Activated CD8-positive, alpha-beta T cell treated with anti-CD3 and anti-CD28 coated beads for 36 hours (primary cell): ENCODE data around the gene COL4A5. TPM values are rescaled to one million over a fixed set of nuclear protein-coding genes. Genes with fewer than 3 reads are reported as not detected.

Experiments used
- ATAC-seq: fragments of 200-7000 bp; cut with Tn5 transposase; one replicate; pipeline ENCODE4 v1.10.0; 2021; ENCODE audit warnings: mild to moderate bottlenecking, moderate library complexity
- CTCF ChIA-PET: fragments of 350-600 bp; sonication (Branson Sonifier 250); formaldehyde crosslinking; loops from one replicate; lab custom pipeline; 2021; ENCODE audit warnings: antibody characterized with exemption; lab: Charles Lee
- POLR2A ChIA-PET: fragments of 350-600 bp; sonication (Branson Sonifier 250); formaldehyde crosslinking; loops from one replicate; lab custom pipeline; 2021; ENCODE audit warnings: antibody characterized with exemption; lab: Charles Lee
- DNase-seq: peaks from one replicate; pipeline ENCODE4 v3.0.0-alpha.2; 2020
- H3K27ac Mint-ChIP-seq: one replicate; pipeline ENCODE4 v1.8.0; 2021; ENCODE audit warnings: mild to moderate bottlenecking, mixed read lengths
- H3K27me3 Mint-ChIP-seq: one replicate; pipeline ENCODE4 v1.8.0; 2021; ENCODE audit warnings: mixed read lengths
- H3K36me3 Mint-ChIP-seq: one replicate; pipeline ENCODE4 v1.8.0; 2021; ENCODE audit warnings: low read depth, mixed read lengths
- H3K4me1 Mint-ChIP-seq: one replicate; pipeline ENCODE4 v1.8.0; 2021; ENCODE audit warnings: low read depth, mixed read lengths
- H3K4me3 Mint-ChIP-seq: one replicate; pipeline ENCODE4 v1.8.0; 2021; ENCODE audit warnings: mild to moderate bottlenecking, moderate library complexity, mixed read lengths
- H3K9me3 Mint-ChIP-seq: one replicate; pipeline ENCODE4 v1.8.0; 2021; ENCODE audit warnings: mixed read lengths
- CTCF ChIP-seq: fragments of 200-600 bp; IDR thresholded peaks from one replicate; pipeline ENCODE4 v1.8.0; 2022; ENCODE audit warnings: antibody characterized with exemption, mild to moderate bottlenecking
- intact Hi-C: fragments of 100-400 bp; cut with micrococcal nuclease; formaldehyde crosslinking; loops from one replicate; pipeline ENCODE4 v1.10.0; 2022
- total RNA-seq, 2 experiments: library from RNA; stranded (reverse); gene quantifications; one replicate each; pipeline ENCODE4 v1.2.3, GENCODE V29; 2021

COL4A5 gene
- total RNA-seq, 2 experiments from 2014 or later, result not detected

- Mint-ChIP-seq H3K9me3 (no peaks in the 10 kb centered on the region), H3K27me3 (no peaks in the 10 kb centered on the region), H3K27ac (no peak overlapping the region), H3K4me3 (no peak overlapping the region), H3K4me1 (no peaks in the 10 kb centered on the region), H3K36me3 (no peaks in the 10 kb centered on the region)
- ChIA-PET CTCF (no interaction called here), POLR2A (no interaction called here)
- DNase-seq, result no peak
- intact Hi-C loops, result no loop called here
- TF ChIP-seq CTCF, result no peak
- ATAC-seq, result no peak
These were observed 262.9 kb downstream of the COL4A5 start for GRCh38 chrX:108702530-108702929.

GRCh38 chrX:108704839-108705238 is 265.2 kb downstream of the COL4A5 start:
- intact Hi-C loops, result no loop called here
- no peak for DNase-seq
- no peak for ATAC-seq
- Mint-ChIP-seq H3K27me3 (no peaks in the 10 kb centered on the region), H3K27ac (no peak overlapping the region), H3K4me1 (no peaks in the 10 kb centered on the region), H3K36me3 (no peaks in the 10 kb centered on the region), H3K9me3 (no peaks in the 10 kb centered on the region), H3K4me3 (no peak overlapping the region)
- POLR2A ChIA-PET, result no interaction called here
- no peak for TF ChIP-seq CTCF
- CTCF ChIA-PET, result no interaction called here

GRCh38 chrX:108712886-108713285 is 273.2 kb downstream of the COL4A5 start:
- H3K4me3 Mint-ChIP-seq, result no peak overlapping the region
- no peak for TF ChIP-seq CTCF
- no peak overlapping the region for H3K27ac Mint-ChIP-seq
- peaks cover 3% of the 10 kb centered on the region for H3K9me3 Mint-ChIP-seq
- ChIA-PET POLR2A (no interaction called here), CTCF (no interaction called here)
- DNase-seq (no peak), ATAC-seq (no peak)
- no peaks in the 10 kb centered on the region for H3K27me3 Mint-ChIP-seq
- intact Hi-C loops, result no loop called here
- H3K36me3 Mint-ChIP-seq, result no peaks in the 10 kb centered on the region
- H3K4me1 Mint-ChIP-seq, result no peaks in the 10 kb centered on the region

- no peak for ATAC-seq
- Mint-ChIP-seq H3K36me3 (no peaks in the 10 kb centered on the region), H3K4me1 (no peaks in the 10 kb centered on the region), H3K9me3 (no peaks in the 10 kb centered on the region), H3K4me3 (no peak overlapping the region), H3K27me3 (no peaks in the 10 kb centered on the region), H3K27ac (no peak overlapping the region)
- intact Hi-C loops, result no loop called here
- POLR2A ChIA-PET, result no interaction called here
- CTCF ChIA-PET, result no interaction called here
- no peak for DNase-seq
- TF ChIP-seq CTCF, result no peak
These were observed 282.9 kb downstream of the COL4A5 start for GRCh38 chrX:108722561-108722960.

- no peak for DNase-seq
- ATAC-seq, result no peak
- H3K4me1 Mint-ChIP-seq, result no peaks in the 10 kb centered on the region
- no peaks in the 10 kb centered on the region for H3K36me3 Mint-ChIP-seq
- ChIA-PET CTCF (no interaction called here), POLR2A (no interaction called here)
- intact Hi-C loops, result no loop called here
- H3K27me3 Mint-ChIP-seq, result peaks cover 7% of the 10 kb centered on the region
- H3K27ac Mint-ChIP-seq, result no peak overlapping the region
- H3K9me3 Mint-ChIP-seq, result no peaks in the 10 kb centered on the region
- TF ChIP-seq CTCF, result no peak
- no peak overlapping the region for H3K4me3 Mint-ChIP-seq
These were observed 287.1 kb downstream of the COL4A5 start for GRCh38 chrX:108726748-108727147.
